ENCODE results near the gene SOS2.

- TF ChIP-seq CTCF (conservative IDR thresholded peaks at IDR 0.05) (no peak), EZH2 (IDR thresholded peaks at IDR 0.05; ENCODE audit: low read depth) (no peak)
These were observed 142.6 kb downstream of the SOS2 start for GRCh38 chr14:50088731-50089130.

All from PC-9 (cell line).